ENCODE results near the gene TPST2.

TPST2 gene

DNA sequence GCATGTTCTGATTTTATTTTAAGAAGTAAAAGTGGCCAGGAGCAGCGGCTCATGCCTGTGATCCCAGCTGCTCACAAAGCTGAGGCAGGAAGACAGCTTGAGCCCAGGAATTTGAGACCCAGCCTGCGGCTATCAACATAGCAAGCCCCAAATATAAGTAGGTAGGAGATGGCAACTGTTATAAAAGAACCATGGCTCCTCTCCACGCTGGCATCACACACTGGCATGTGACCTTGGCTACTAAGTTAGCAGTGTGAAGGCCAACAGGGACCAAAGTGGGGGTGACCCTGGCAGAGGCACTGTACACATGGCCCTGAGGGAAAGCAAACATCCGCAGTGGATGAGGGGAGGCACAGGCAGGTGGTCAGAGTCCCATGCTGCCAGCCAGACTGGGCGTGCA, 33.0 kb downstream of the TPST2 start:
- DNase-seq (ENCODE audit: low read depth in 1 of 2, low spot score in 1 of 2), result no peak

- no peak for DNase-seq (ENCODE audit: low read depth in 1 of 2, low spot score in 1 of 2)
Measured at GRCh38 chr22:26555478-26555877, 34.5 kb downstream of the TPST2 start.

DNA sequence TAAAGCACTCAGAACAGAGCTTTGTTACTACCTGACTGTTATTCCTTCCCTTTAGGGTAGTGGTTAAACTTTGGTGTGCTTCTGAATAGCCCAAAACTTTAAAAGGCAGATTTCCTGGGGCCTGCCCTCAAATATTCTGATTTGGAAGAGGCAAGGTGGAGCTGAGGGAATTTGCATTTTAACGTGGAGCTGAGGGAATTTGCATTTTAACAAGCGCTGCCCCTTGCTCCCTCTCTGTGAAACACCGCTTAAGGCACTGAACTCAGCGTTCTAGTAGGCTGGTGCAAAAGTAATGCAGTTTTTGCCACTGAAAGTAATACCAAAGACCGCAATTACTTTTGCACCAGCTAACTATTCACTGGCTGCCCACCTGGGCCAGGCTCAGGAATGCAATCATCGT, 35.0 kb downstream of the TPST2 start:
- DNase-seq (ENCODE audit: low read depth in 1 of 2, low spot score in 1 of 2), result no peak

DNA sequence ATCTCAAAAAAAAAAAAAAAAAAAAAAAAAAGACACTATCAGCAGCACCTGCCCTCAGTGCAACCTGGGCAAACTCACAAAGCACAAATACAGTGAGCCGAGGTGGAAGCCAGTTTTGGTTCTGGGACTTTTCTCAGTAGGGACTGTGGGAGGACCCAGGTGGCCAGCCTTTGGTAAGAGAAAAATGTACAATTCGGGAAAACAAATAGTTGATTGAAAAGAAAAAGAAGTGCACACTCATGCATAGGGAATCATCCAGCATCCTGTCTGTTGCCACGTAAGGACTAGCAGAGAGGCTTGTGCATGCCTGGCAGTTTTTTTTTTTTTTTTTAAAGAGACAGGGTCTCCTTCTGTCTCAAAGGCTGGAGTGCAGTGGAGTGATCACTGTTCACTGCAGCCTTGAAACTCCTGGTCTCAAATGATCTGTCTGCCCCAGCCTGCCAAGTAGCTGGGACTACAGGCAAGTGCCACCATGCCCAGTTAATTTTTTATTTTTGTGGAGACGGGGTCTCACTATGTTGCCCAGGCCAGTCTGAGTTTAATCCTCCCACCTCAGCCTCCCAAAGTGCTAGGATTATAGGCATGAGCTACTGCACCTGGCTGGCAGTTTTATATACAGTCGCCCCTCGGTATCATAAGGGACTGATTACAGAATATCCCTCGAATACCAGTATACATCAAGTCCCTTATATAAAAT, 36.7 kb downstream of the TPST2 start:
- no peak for DNase-seq (ENCODE audit: low read depth in 1 of 2, low spot score in 1 of 2)

GRCh38 chr22:26552466-26552865, 37.5 kb downstream of the TPST2 start:
- no peak for DNase-seq (ENCODE audit: low read depth in 1 of 2, low spot score in 1 of 2)

DNA sequence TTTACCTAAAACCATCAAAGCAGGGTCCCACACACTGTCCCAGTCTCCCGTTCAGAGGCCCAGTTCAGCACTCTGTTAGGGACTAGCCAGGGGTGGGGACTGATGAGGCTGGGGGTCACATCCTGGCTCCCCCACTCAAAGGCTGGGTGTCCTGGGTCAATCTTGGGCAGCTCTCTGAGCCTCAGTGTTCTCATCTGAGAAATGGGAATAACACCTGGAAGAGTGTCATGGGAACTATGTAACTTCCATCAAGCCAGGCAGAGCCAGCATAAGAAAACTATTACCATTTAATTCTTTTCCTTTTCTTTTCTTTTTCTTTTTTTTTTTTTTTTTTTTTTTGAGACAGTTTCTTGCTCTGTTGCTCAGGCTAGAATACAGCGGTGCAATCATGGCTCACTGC, 38.4 kb downstream of the TPST2 start:
- no peak for DNase-seq (ENCODE audit: low read depth in 1 of 2, low spot score in 1 of 2)

DNA sequence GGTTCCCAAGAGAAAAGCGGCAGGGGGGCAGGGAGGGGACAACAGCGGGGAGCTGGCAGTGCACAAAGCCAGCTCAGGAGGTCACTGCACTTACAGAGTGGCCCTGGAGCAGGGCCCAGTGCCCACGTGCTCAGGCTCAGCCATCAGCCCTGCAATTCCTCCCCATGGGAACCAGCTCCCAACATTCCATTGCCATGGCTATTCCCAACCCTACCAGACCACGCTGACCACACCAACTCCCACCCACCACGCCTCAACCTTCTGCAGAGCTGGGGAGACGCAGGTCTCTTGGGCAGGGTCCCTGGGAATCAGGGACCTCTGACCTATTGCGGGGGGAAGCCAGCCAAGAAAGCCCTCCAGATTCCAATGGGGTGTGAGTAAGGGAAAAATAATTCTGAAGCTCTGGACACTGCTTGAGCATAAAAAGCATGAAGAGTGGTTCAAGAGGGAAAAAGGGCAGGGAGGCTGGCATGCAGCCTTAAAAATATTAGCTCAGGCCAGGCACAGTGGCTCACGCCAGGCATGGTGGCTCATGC, 39.4 kb downstream of the TPST2 start:
- DNase-seq (ENCODE audit: low read depth in 1 of 2, low spot score in 1 of 2), result no peak

DNA sequence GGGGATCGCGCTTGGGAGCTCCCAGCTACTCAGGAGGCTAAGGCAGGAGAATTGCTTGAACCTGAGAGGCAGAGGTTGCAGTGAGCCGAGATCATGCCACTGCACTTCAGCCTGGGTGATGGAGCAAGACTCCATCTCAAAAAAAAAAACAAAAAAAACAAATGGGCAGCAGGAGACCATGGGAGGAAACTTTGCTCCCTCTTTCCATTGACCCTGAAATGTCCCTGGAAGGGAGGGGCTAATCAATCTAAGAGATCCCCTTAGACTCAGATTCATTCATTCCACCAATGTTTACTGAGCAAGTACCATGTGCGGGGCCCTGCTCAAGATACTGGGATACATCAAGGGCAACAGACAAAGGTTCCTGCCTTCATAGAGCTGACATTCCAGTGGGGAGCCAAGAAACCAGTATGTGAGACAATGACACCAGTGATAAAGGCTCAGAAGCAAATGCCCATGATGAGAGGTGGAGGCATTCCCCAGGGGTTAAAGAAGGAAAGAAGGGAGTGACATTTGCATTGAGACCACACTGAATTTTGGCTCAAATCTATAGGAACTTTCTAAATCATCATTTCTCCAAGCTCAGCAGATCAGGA, 39.9 kb downstream of the TPST2 start:
- no peak for DNase-seq (ENCODE audit: low read depth in 1 of 2, low spot score in 1 of 2)

DNA sequence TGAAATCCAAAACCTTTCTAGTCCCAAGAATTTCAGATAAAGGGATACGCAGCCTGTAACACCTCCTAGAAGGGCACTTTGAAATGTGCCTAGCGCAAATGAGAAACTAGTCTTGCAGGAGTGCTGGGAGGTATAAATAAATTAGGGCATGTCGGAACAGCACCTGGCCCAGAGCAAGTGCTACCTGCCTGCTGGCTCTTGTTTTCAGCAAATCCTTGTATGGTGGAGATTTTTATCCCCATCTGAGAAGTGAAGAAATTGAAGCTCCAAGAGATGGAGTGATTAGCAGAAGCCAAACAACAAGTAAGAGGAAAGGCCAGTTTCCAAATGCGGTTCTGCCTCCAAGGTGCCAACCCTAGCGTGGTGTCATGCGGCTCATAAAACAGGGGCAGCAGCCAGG, 40.9 kb downstream of the TPST2 start:
- no peak for DNase-seq (ENCODE audit: low read depth in 1 of 2, low spot score in 1 of 2)

- no peak for DNase-seq (ENCODE audit: low read depth in 1 of 2, low spot score in 1 of 2)
Measured at GRCh38 chr22:26548303-26548702, 41.6 kb downstream of the TPST2 start.

- no peak for DNase-seq (ENCODE audit: low read depth in 1 of 2, low spot score in 1 of 2)
Measured at GRCh38 chr22:26547837-26548236, 42.1 kb downstream of the TPST2 start.

DNA sequence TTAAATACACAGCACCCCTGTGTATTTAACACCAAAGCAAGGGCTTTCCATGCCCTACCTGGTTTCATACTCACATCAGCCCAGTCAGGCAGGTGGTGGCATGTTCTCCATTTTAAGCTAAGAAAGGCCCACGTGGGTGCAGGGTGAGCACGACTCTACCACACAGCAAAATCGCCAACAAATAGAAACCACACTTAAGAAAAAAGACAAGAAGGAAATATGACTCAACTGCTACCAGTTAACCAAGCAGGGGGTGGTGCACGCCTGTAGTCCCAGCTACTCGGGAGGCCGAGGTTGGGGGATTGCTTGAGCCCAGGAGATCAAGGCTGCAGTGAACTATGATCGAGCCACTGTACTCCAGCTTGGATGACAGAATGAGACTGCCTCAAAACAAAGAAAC, 42.5 kb downstream of the TPST2 start:
- DNase-seq (ENCODE audit: low read depth in 1 of 2, low spot score in 1 of 2), result no peak

DNA sequence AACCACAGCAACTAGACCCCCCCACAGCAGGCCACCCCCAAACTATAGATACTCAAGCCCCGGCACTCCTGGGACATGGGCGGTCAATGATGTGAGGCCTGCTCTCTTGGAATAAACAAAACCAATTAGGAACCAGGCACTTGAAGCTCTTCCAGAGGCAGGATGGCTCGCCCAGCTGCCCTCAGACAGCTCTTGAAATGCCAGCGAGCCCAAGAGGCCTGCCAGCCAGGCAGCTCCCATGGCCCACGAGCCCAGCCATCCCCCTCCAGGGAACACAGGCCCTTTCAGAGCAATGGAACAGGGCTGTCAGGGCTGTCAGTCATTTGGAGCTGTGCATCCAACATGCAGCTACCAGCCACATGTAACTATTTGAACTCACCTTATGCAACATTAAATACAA, 43.6 kb downstream of the TPST2 start:
- no peak for DNase-seq (ENCODE audit: low read depth in 1 of 2, low spot score in 1 of 2)

- no peak for DNase-seq (ENCODE audit: low read depth in 1 of 2, low spot score in 1 of 2)
Measured at GRCh38 chr22:26545827-26546226, 44.1 kb downstream of the TPST2 start.

- DNase-seq (ENCODE audit: low read depth in 1 of 2, low spot score in 1 of 2), result no peak
Measured at GRCh38 chr22:26545385-26545784, 44.5 kb downstream of the TPST2 start.

- no peak for DNase-seq (ENCODE audit: low read depth in 1 of 2, low spot score in 1 of 2)
Measured at GRCh38 chr22:26544489-26544888, 45.4 kb downstream of the TPST2 start.

- no peak for DNase-seq (ENCODE audit: low read depth in 1 of 2, low spot score in 1 of 2)
Measured at GRCh38 chr22:26542831-26543230, 47.1 kb downstream of the TPST2 start.

GRCh38 chr22:26541167-26541819, 48.6 kb downstream of the TPST2 start:
- DNase-seq (ENCODE audit: low read depth in 1 of 2, low spot score in 1 of 2), result no peak

GRCh38 chr22:26540119-26540518, 49.8 kb downstream of the TPST2 start:
- no peak for DNase-seq (ENCODE audit: low read depth in 1 of 2, low spot score in 1 of 2)

GRCh38 chr22:26536762-26537134, 53.2 kb downstream of the TPST2 start:
- DNase-seq (ENCODE audit: low read depth in 1 of 2, low spot score in 1 of 2), result no peak

GRCh38 chr22:26536056-26536761, 53.7 kb downstream of the TPST2 start:
- no peak for DNase-seq (ENCODE audit: low read depth in 1 of 2, low spot score in 1 of 2)

DNA sequence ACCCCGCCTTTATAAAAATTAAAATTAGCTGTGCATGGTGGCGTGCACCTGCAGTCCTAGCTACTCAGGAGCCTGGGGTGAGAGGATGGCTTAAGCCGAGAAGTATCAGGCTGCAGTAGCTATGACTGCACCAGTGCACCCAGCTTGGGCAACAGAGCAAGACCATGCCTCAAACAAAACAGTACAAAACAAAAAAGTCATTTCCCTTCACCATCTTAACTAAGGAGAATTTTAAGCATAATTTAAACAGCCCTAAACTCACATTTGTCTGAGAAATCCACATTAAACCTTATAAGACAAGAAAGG, 54.4 kb downstream of the TPST2 start:
- no peak for DNase-seq (ENCODE audit: low read depth in 1 of 2, low spot score in 1 of 2)

Data from activated CD4-positive, alpha-beta T cell treated with anti-CD3 and anti-CD28 coated beads, Interleukin-2, amount 50 U/mL, for 24 hours (primary cell).